ENCODE measurements around the gene SSUH2. TPM values are rescaled to one million over a fixed set of nuclear protein-coding genes. Genes with fewer than 3 reads are reported as not detected.

SSUH2 gene
- polyA plus RNA-seq, 3 donors, result not detected

GRCh38 chr3:8589880-8590556, 54.6 kb downstream of the SSUH2 start:
- Histone ChIP-seq H2AFZ (ENCODE audit: insufficient read depth, low read depth, low read length, poor library complexity, severe bottlenecking) (no peak overlapping the region), H3K9ac (ENCODE audit: insufficient read depth, low read length, poor library complexity, severe bottlenecking) (no peak overlapping the region), H3K27me3 (ENCODE audit: control insufficient read depth in 2 of 2, insufficient read depth in 2 of 2, low read length in 2 of 2) (no peaks in the 10 kb centered on the region), H3K4me3 (replicated peaks in 1 of 3; ENCODE audit: low read depth in 2 of 3, low read length in 3 of 3) (no peak overlapping the region), H3K4me2 (replicated peaks; ENCODE audit: extremely low read depth, low read length, poor library complexity, severe bottlenecking) (no peak overlapping the region), H3K27ac (ENCODE audit: low read depth in 1 of 2, low read length in 2 of 2) (no peak overlapping the region), H3K4me1 (ENCODE audit: control insufficient read depth in 1 of 2, insufficient read depth in 2 of 2, low read length in 2 of 2) (no peaks in the 10 kb centered on the region), H3K9me3 (replicated peaks in 1 of 2; ENCODE audit: control insufficient read depth in 1 of 2, insufficient read depth in 1 of 2, low read length in 2 of 2) (no peaks in the 10 kb centered on the region), H3K36me3 (replicated peaks in 1 of 2; ENCODE audit: control insufficient read depth in 1 of 2, insufficient read depth in 2 of 2, low read length in 2 of 2) (no peaks in the 10 kb centered on the region), H3K79me2 (ENCODE audit: insufficient read depth, low read length) (no peaks in the 10 kb centered on the region), H4K20me1 (ENCODE audit: insufficient read depth, low read length) (no peaks in the 10 kb centered on the region)
- DNase-seq, result no peak
- no peak for TF ChIP-seq CTCF (IDR thresholded peaks at IDR 0.05)
- Mint-ChIP-seq H3K36me3 (no peaks in the 10 kb centered on the region), H3K27me3 (ENCODE audit: low read depth in 3 of 3) (peaks cover 0 to 2% (median 0%) of the 10 kb centered on the region in 3 donors), H3K9me3 (peaks cover 0 to 2% (median 0%) of the 10 kb centered on the region in 7 donors), H3K4me1 (no peaks in the 10 kb centered on the region), H3K27ac (no peak overlapping the region), H3K4me3 (no peak overlapping the region)
- 93% methylated on average over 3 of the region's 6 CpGs for WGBS (ENCODE audit: insufficient coverage)
- intact Hi-C loops (cut with micrococcal nuclease), result no loop called here

GRCh38 chr3:8584661-8585060, 59.9 kb downstream of the SSUH2 start:
- no peak overlapping the region for H3K4me3 Mint-ChIP-seq
- Histone ChIP-seq H4K20me1 (ENCODE audit: insufficient read depth, low read length) (no peaks in the 10 kb centered on the region), H3K27me3 (ENCODE audit: control insufficient read depth in 2 of 2, insufficient read depth in 2 of 2, low read length in 2 of 2) (no peaks in the 10 kb centered on the region), H3K4me3 (replicated peaks in 1 of 3; ENCODE audit: low read depth in 2 of 3, low read length in 3 of 3) (no peak overlapping the region), H3K27ac (ENCODE audit: low read depth in 1 of 2, low read length in 2 of 2) (no peak overlapping the region), H2AFZ (ENCODE audit: insufficient read depth, low read depth, low read length, poor library complexity, severe bottlenecking) (no peak overlapping the region), H3K4me2 (replicated peaks; ENCODE audit: extremely low read depth, low read length, poor library complexity, severe bottlenecking) (no peak overlapping the region), H3K4me1 (ENCODE audit: control insufficient read depth in 1 of 2, insufficient read depth in 2 of 2, low read length in 2 of 2) (no peaks in the 10 kb centered on the region), H3K9ac (ENCODE audit: insufficient read depth, low read length, poor library complexity, severe bottlenecking) (no peak overlapping the region), H3K79me2 (ENCODE audit: insufficient read depth, low read length) (no peaks in the 10 kb centered on the region), H3K36me3 (replicated peaks in 1 of 2; ENCODE audit: control insufficient read depth in 1 of 2, insufficient read depth in 2 of 2, low read length in 2 of 2) (no peaks in the 10 kb centered on the region), H3K9me3 (replicated peaks in 1 of 2; ENCODE audit: control insufficient read depth in 1 of 2, insufficient read depth in 1 of 2, low read length in 2 of 2) (no peaks in the 10 kb centered on the region)
- intact Hi-C loops (cut with micrococcal nuclease), result no loop called here
- peaks cover 0 to 5% (median 2%) of the 10 kb centered on the region in 3 donors for H3K27me3 Mint-ChIP-seq (ENCODE audit: low read depth in 3 of 3)
- H3K36me3 Mint-ChIP-seq, result no peaks in the 10 kb centered on the region
- H3K4me1 Mint-ChIP-seq, result no peaks in the 10 kb centered on the region
- H3K27ac Mint-ChIP-seq, result peak overlapping the region in 1 of 7 donors; percentile 37
- TF ChIP-seq CTCF (IDR thresholded peaks at IDR 0.05), result no peak
- 86% methylated on average over 2 of the region's 2 CpGs for WGBS (ENCODE audit: insufficient coverage)
- peaks cover 0 to 5% (median 0%) of the 10 kb centered on the region in 7 donors for H3K9me3 Mint-ChIP-seq
- DNase-seq, result no peak
